Anterior cingulate cortex (tissue), 58 donors: ENCODE results near the gene FRYL.
"Not testable (repeated sequence)": the region's sequence is repeated elsewhere in the genome, so short reads cannot be mapped to it uniquely, and the experiment has no call there.

Experiments used
- DNase-seq, 58 donors: peaks; one replicate each; lab custom pipeline; 2025; lab: John Stamatoyannopoulos, UW

Gene FRYL

DNA sequence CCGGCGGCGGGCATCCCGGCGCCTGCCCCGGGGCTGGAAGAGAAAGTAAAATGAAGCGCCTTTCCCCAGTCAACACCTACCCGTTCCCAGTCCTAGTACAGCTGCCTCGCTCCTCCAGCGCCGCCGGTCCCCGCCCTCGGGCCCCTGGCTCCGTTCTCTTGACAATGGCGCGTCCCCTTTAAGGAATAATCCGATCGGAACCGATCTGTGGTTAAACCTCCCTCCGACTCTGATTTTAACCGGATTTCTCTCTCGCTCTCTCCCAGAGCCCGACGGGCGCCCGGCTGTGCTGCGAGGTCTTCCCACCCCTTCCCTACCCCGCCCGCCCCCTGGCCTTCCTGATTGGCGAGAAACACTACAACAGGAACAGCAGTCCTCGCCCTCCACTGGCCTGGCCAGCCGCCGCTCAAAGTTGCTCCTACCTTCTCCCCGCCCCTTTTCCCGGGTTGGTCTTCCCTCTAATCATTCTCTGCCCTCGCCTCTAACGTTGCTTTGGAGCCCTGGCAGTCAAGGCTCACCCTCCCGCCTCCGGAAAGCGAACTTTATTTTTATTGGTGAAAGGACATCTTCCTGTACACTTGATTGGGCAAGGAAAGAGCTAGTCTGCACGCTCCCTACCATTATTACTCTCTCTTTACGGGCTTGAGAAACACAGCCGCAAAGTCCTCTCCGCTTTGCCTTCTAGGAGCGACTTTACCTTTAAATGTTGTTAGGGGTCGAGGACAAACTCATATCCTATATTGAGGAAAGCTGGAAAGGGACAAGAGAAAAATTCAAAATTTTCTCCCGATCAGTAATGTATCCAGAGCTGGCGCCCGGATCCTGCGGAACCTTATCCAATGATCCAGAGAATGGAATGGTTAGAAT is at the start of gene FRYL:
Gene FRYL (minus strand): TSS at position 282 of the 867 bp plus-strand sequence. CDS start 145,869 bp downstream, outside the sequence.
- peak; percentile 72 to 100 (median 99) for DNase-seq

DNA sequence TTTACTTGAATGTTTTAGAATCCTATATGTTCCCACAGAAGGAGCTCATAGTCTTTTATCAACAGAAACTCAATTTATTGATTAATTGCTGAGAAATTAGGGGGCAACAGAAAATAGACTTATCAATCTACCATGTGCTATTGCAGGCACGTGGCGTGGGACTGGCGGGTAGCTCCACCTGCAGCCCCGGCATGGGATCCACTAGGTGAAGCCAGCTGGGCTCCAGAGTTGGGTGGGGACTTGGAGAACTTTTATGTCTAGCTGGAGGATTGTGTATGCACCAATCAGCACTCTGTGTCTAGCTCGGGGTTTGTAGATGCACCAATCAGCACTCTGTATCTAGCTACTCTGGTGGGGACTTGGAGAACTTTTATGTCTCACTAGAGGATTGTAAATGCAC is 47.5 kb upstream of the FRYL start:
- DNase-seq = no peak

- DNase-seq = not testable (repeated sequence)
Observed at GRCh38 chr4:48821431-48821830, 41.4 kb upstream of the FRYL start.

- no peak for DNase-seq
Observed at GRCh38 chr4:48816971-48817370, 36.9 kb upstream of the FRYL start.

DNA sequence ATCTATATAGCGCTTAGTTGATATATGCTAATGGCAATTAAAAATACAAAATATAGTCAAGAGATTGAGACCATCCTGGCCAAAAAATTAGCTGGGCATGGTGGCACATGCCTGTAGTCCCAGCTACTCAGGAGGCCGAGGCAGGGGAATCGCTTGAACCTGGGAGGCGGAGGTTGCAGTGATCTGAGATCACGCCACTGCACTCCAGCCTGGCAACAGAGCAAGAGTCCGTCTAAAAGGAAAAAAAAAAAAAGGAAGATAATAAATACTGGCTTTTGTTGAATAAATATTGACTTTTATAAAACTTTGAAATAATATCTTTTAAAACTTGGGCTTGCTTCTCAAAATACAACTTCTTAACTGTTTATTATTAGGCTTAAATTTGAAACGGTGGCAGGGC is 36.2 kb upstream of the FRYL start:
- not testable (repeated sequence) for DNase-seq

DNA sequence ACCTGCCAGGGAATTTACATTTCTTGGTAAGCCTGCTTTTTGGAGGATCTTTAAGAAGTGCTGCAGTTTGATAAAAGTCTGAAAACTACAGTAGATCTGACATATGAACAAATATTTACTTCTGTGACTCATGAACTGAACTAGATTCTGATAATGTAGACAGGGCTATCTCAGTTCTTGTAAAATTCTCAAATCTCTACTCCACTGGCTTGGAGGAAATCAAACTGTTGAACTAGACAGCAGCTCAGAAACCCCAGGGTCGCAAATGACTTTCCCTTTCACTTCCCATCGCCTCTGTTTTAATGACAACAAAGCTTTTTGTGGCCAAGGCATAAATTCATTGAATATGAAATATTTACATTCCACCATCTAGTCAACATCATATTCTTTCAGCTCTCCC is 35.4 kb upstream of the FRYL start:
- no peak for DNase-seq

- DNase-seq = no peak
Observed at GRCh38 chr4:48813964-48814363, 33.9 kb upstream of the FRYL start.

- DNase-seq = no peak
Observed at GRCh38 chr4:48812866-48813265, 32.8 kb upstream of the FRYL start.

DNA sequence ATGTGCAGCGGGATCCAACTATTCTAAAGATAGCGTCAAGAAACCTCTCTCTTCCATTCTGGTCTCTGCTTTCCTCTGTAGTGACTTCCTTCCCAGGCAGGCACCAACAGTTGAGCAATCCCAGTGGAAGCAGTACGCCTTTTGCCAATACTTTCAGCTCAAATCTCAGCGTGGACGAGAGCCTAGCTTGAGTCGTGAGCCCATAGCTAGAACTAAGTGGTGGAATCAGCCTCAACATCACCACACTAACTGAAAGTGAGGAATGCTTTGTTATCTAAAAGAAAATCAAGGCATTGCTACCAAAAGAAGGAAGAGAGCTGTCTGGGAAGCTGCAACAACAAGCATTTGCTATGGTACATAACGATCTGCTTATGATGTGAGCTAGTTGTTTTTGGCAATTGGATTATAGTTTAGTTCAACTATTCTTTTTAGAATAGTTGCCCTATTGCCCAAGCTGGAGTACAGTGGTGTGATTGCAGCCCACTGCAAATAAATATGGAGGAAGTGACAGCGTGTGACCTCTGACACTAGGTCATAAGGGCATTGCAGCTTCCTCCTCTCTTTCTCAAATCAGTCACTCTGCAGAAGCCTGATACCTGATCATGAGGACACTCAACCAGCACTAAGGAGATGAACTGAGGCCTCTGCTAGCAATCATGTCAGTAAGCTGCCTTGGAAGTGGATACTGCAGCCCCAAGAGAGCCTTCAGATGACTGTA is 24.7 kb upstream of the FRYL start:
- DNase-seq = no peak

GRCh38 chr4:48801016-48801715 is 21.1 kb upstream of the FRYL start:
- no peak for DNase-seq

- not testable (repeated sequence) for DNase-seq
Observed at GRCh38 chr4:48800155-48800554, 20.1 kb upstream of the FRYL start.

DNA sequence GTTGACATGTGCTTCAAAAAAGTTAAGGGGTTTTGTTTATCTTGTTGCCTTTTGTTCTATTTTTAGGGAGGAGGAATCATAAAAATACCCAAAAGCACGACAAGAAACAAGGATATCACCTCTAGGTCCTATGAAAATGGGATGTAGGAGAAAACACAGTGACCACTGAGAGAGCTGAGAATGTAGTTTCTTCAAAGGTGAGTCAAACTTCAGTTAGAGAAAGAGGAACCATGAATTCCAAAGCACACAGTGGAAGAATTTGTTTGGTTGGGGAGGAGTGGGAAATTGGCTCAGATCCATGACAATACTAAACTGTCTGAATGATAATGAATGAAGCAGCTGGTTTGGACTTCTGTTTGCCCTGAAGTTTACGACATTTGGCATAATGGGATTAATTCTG is 19.1 kb upstream of the FRYL start:
- no peak for DNase-seq

GRCh38 chr4:48798117-48798516 is 18.0 kb upstream of the FRYL start:
- no peak for DNase-seq

DNA sequence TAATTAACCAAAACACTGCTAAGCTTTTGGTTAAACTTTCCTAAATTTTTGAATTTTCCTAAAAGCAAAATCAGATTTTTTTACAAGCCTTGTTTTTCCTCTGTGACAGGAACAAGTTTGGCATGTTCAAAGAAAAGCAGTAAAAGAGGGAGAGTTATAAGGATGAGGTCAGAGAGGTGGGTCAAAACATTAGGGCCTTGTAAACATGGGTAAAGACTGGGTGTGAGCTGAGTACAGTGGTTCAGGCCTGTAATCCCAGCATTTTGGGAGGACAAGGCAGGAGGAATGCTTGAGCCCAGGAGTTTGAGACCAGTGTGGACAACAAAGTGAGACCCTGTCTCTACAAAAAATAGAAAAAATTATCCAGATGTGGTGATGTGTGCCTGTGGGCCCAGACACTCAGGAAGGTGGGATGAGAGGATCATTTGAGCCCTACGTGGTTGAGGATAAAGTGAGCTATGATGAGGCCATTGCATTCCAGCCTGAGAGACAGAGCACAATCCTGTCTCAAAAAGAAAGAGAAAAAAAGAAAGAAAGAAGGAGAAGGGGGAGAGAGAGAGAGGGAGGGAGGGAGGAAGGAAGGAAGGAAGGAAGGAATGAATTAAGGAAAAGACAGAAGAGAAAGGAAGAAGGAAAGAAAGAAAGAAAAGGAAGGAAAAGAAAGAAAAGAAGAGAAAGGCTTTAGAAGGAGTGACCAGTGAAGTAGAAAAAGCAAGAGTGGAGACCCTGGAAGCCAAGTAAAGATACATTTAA is 17.0 kb upstream of the FRYL start:
- DNase-seq = no peak

DNA sequence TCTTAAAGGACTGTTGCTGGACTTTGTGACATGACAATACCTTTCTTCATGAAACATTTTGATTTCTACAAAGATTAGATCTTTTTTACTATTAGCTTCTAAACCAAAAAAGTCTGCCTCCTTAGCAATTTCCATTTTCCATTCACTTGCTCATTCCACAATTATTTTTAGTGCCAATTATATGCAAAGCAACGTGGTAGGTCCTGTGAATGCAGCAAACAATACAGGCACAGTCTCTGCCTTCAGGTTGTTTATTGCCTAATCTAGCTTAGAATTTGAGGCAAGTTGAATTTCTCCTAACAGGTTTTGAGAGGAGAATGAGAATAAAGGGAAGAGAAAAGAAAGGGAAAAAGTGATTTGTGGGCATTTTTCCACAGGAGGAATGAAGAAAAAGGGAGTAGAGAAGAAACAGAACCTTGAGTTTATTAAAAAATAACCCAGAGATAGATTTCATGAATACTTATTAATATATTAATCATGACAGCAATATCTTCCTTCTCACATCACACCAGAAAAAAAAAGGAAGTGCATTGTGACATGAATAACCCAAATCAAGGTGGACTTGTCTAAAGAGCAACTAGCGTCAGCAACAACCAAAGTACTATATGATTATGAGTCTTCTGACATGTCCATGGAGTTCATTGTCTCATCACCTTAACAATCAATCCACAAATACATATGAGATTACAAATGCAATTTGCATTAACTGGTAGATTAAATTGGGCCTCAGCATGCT is 16.3 kb upstream of the FRYL start:
- DNase-seq = no peak

- DNase-seq = no peak
Observed at GRCh38 chr4:48795108-48795507, 15.0 kb upstream of the FRYL start.

GRCh38 chr4:48792348-48793006 is 12.4 kb upstream of the FRYL start:
- peak in 1 of 58 donors; percentile 2 for DNase-seq

GRCh38 chr4:48791313-48791712 is 11.2 kb upstream of the FRYL start:
- no peak for DNase-seq

DNA sequence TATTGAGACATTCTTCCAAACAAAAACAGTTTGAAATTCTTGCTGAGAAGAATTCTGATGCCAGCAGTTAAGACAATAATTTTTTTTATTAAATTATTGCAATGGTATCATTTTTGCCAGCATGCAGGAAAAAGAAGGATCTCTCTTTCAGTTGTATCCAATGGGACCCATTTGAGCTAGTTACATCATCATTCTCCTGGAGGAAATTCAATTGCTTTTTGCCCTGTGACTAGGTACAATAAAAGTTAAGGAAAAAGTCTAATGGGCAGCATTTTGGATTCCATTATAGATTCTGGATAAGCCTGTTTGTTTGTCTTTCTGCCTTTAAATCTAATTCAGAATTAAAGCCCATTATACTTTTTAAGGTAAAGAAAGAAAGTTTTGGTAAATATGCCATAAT is 10.5 kb upstream of the FRYL start:
- DNase-seq = no peak
